H9 (cell line): ENCODE data around the gene ZNF677. TPM values are rescaled to one million over a fixed set of nuclear protein-coding genes. Genes with fewer than 3 reads are reported as not detected.
"Not testable (repeated sequence)": the region's sequence is repeated elsewhere in the genome, so short reads cannot be mapped to it uniquely, and the experiment has no call there.

ENCODE experiments used
- DNase-seq: peaks from one replicate; pipeline ENCODE4 v3.0.0-alpha.2; 2017
- H2AFZ ChIP-seq: one replicate; pipeline ENCODE4 v1.6.1; 2013; ENCODE audit warnings: mild to moderate bottlenecking, low read length, control low read depth, moderate library complexity
- H2AK5ac ChIP-seq: 2 replicates; pipeline ENCODE4 v1.6.1; 2013; ENCODE audit warnings: low read length, control low read depth, mixed read lengths; ENCODE audit not compliant: insufficient read length
- H2BK120ac ChIP-seq: one replicate; pipeline ENCODE4 v1.6.1; 2013; ENCODE audit warnings: low read depth, mild to moderate bottlenecking, low read length, control low read depth, inconsistent platforms; ENCODE audit not compliant: poor library complexity, severe bottlenecking
- H2BK12ac ChIP-seq: 2 replicates; pipeline ENCODE4 v1.6.1; 2013; ENCODE audit warnings: low read length, control low read depth, mixed read lengths, low read depth; ENCODE audit not compliant: insufficient read length
- H2BK15ac ChIP-seq: 2 replicates; pipeline ENCODE4 v1.6.1; 2013; ENCODE audit warnings: low read depth, low read length, control low read depth
- H2BK20ac ChIP-seq: one replicate; pipeline ENCODE4 v1.6.1; 2013; ENCODE audit warnings: low read depth, mild to moderate bottlenecking, low read length, control low read depth, inconsistent platforms; ENCODE audit not compliant: poor library complexity, severe bottlenecking
- H2BK5ac ChIP-seq: 2 replicates; pipeline ENCODE4 v1.6.1; 2013; ENCODE audit warnings: low read length, control low read depth, mixed read lengths; ENCODE audit not compliant: insufficient read length
- H3K14ac ChIP-seq: 2 replicates; pipeline ENCODE4 v1.6.1; 2013; ENCODE audit warnings: low read length, control low read depth; ENCODE audit not compliant: insufficient read depth
- H3K18ac ChIP-seq: 2 replicates; pipeline ENCODE4 v1.6.1; 2013; ENCODE audit warnings: low read depth, mild to moderate bottlenecking, mixed read lengths, low read length, control low read depth; ENCODE audit not compliant: insufficient read length
- H3K23ac ChIP-seq: 2 replicates; pipeline ENCODE4 v1.6.1; 2013; ENCODE audit warnings: low read length, control low read depth, mixed read lengths, low read depth; ENCODE audit not compliant: insufficient read length
- H3K23me2 ChIP-seq: 2 replicates; pipeline ENCODE4 v1.6.1; 2013; ENCODE audit warnings: low read depth, mild to moderate bottlenecking, mixed read lengths, low read length, control low read depth; ENCODE audit not compliant: insufficient read length, poor library complexity, severe bottlenecking
- H3K27ac ChIP-seq: 2 replicates; pipeline ENCODE4 v1.5.1; 2013; ENCODE audit warnings: low read length, control low read depth, mixed read lengths, low read depth; ENCODE audit not compliant: insufficient read length
- H3K27me3 ChIP-seq: 2 replicates; pipeline ENCODE4 v1.6.1; 2013; ENCODE audit warnings: low read length, control low read depth, inconsistent platforms; ENCODE audit not compliant: insufficient read depth
- H3K4ac ChIP-seq: 2 replicates; pipeline ENCODE4 v1.6.1; 2013; ENCODE audit warnings: low read depth, mild to moderate bottlenecking, control low read depth, inconsistent platforms, low read length, moderate library complexity
- H3K4me1 ChIP-seq: 2 replicates; pipeline ENCODE4 v1.6.1; 2013; ENCODE audit warnings: low read length, control low read depth, inconsistent platforms; ENCODE audit not compliant: insufficient read depth
- H3K4me2 ChIP-seq: 2 replicates; pipeline ENCODE4 v1.6.1; 2013; ENCODE audit warnings: low read length, control low read depth, mixed read lengths; ENCODE audit not compliant: insufficient read length, insufficient read depth
- H3K56ac ChIP-seq: 2 replicates; pipeline ENCODE4 v1.6.1; 2013; ENCODE audit warnings: low read depth, mild to moderate bottlenecking, mixed read lengths, low read length, control low read depth; ENCODE audit not compliant: insufficient read length
- H3K79me1 ChIP-seq: 2 replicates; pipeline ENCODE4 v1.6.1; 2013; ENCODE audit warnings: low read depth, mild to moderate bottlenecking, moderate library complexity, low read length, control low read depth, inconsistent platforms; ENCODE audit not compliant: insufficient read depth, poor library complexity, severe bottlenecking
- H3K79me2 ChIP-seq: 2 replicates; pipeline ENCODE4 v1.6.1; 2013; ENCODE audit warnings: low read length, control low read depth, inconsistent platforms; ENCODE audit not compliant: insufficient read depth
- H3K9ac ChIP-seq: 2 replicates; pipeline ENCODE4 v1.6.1; 2013; ENCODE audit warnings: low read length, control low read depth, mixed read lengths; ENCODE audit not compliant: insufficient read length; ENCODE audit errors: extremely low read depth
- H3K9me3 ChIP-seq: one replicate; pipeline ENCODE4 v1.6.1; 2013; ENCODE audit warnings: low read depth, low read length, inconsistent platforms; ENCODE audit not compliant: control insufficient read depth
- H3T11ph ChIP-seq: one replicate; pipeline ENCODE4 v1.6.1; 2013; ENCODE audit warnings: mild to moderate bottlenecking, low read length, control low read depth, inconsistent platforms
- H4K20me1 ChIP-seq: one replicate; pipeline ENCODE4 v1.6.1; 2013; ENCODE audit not compliant: control insufficient read depth, insufficient read length, insufficient read depth
- H4K5ac ChIP-seq: 2 replicates; pipeline ENCODE4 v1.6.1; 2013; ENCODE audit warnings: low read depth, mild to moderate bottlenecking, mixed read lengths, low read length, control low read depth; ENCODE audit not compliant: insufficient read length
- H4K8ac ChIP-seq: replicated peaks from 2 replicates; pipeline ENCODE4 v1.6.1; 2013; ENCODE audit warnings: low read length, control low read depth, mixed read lengths, low read depth; ENCODE audit not compliant: insufficient read length
- H4K91ac ChIP-seq: 2 replicates; pipeline ENCODE4 v1.6.1; 2013; ENCODE audit warnings: low read depth, mild to moderate bottlenecking, moderate library complexity, mixed read lengths, low read length, control low read depth; ENCODE audit not compliant: insufficient read length
- H3K27ac Mint-ChIP-seq, 3 experiments: 2 replicates in 2 of 3; 3 replicates in 1 of 3; pipeline ENCODE4 v1.8.0; 2020 to 2021; ENCODE audit warnings: mixed read lengths in 3 of 3, mild to moderate bottlenecking in 1 of 3, moderate library complexity in 1 of 3
- H3K27me3 Mint-ChIP-seq: 2 replicates; pipeline ENCODE4 v1.8.0; 2021; ENCODE audit warnings: low read depth, mild to moderate bottlenecking, moderate library complexity, mixed read lengths
- H3K36me3 Mint-ChIP-seq, 3 experiments: 2 replicates in 2 of 3; 3 replicates in 1 of 3; pipeline ENCODE4 v1.8.0; 2020 to 2021; ENCODE audit warnings: low read depth in 3 of 3, mixed read lengths in 3 of 3; ENCODE audit not compliant: insufficient read depth in 1 of 3
- H3K4me1 Mint-ChIP-seq, 2 experiments: 2 replicates each; pipeline ENCODE4 v1.8.0; 2020; ENCODE audit warnings: mixed read lengths in 2 of 2
- H3K4me3 Mint-ChIP-seq, 2 experiments: 2 replicates in 1 of 2; 3 replicates in 1 of 2; pipeline ENCODE4 v1.8.0; 2020 to 2021; ENCODE audit warnings: mild to moderate bottlenecking in 2 of 2, mixed read lengths in 2 of 2, moderate library complexity in 1 of 2
- H3K9me3 Mint-ChIP-seq, 2 experiments: 2 replicates in 1 of 2; 3 replicates in 1 of 2; pipeline ENCODE4 v1.8.0; 2020; ENCODE audit warnings: mild to moderate bottlenecking in 2 of 2, mixed read lengths in 2 of 2, moderate library complexity in 1 of 2
- CTCF ChIP-seq: fragments of 200-600 bp; sonication (generic); conservative IDR thresholded peaks from 3 replicates; pipeline ENCODE4 v1.8.0; 2021; ENCODE audit warnings: antibody characterized with exemption, mild to moderate bottlenecking
- WGBS: extraction: QIAGEN DNeasy Blood & Tissue Kit; methylation state at CpG from one replicate; pipeline ENCODE4 v1.1.7; 2013; ENCODE audit warnings: missing lambda C conversion rate, low lambda C conversion rate, mixed read lengths; ENCODE audit not compliant: insufficient read length; ENCODE audit errors: extremely low coverage; 5-methylcytosine and 5-hydroxymethylcytosine counted together
- total RNA-seq: library from RNA; stranded (reverse); gene quantifications from 2 replicates; pipeline ENCODE4 v1.2.1, GENCODE V29; 2021

ZNF677 gene
- total RNA-seq, 1 experiment from 2014 or later = 39.3 TPM

- H3K79me2 ChIP-seq, H2BK120ac ChIP-seq, H2BK12ac ChIP-seq, H3T11ph ChIP-seq, H3K4me3 Mint-ChIP-seq, H3K23ac ChIP-seq, H4K20me1 ChIP-seq, H4K91ac ChIP-seq, H3K4me1 Mint-ChIP-seq, H2BK20ac ChIP-seq, H3K9ac ChIP-seq, H3K27ac Mint-ChIP-seq, H3K56ac ChIP-seq, H3K27me3 ChIP-seq, H4K5ac ChIP-seq, H2BK5ac ChIP-seq, H3K14ac ChIP-seq, H3K4ac ChIP-seq, H3K23me2 ChIP-seq, H2BK15ac ChIP-seq, H3K18ac ChIP-seq, H3K4me1 ChIP-seq, H3K27me3 Mint-ChIP-seq, H2AK5ac ChIP-seq, H3K4me2 ChIP-seq, H3K27ac ChIP-seq, H2AFZ ChIP-seq, H4K8ac ChIP-seq, H3K79me1 ChIP-seq: not testable (repeated sequence)
- TF ChIP-seq CTCF = peak; percentile 49
- WGBS = no CpG with 5 or more reads among the region's 14 CpGs
- peak; percentile 56 for DNase-seq
- H3K9me3 ChIP-seq = peaks cover 12% of the 10 kb centered on the region
- Mint-ChIP-seq H3K9me3 (peaks cover 46 to 56% of the 10 kb centered on the region in 2 experiments), H3K36me3 (peaks cover 4 to 19% (median 12%) of the 10 kb centered on the region in 3 experiments)
Measured at GRCh38 chr19:53257715-53258342, 3.2 kb upstream of the ZNF677 start, which contains the start of gene VN1R2. Gene VN1R2 (plus strand): TSS chr19:53258292. CDS start chr19:53258376, 84 bp downstream.
